Measurements from ENCODE around the gene ERMN.
"Not testable (repeated sequence)": the region's sequence is repeated elsewhere in the genome, so short reads cannot be mapped to it uniquely, and the experiment has no call there.

- TF ChIP-seq POLR2AphosphoS5, POU2F2, POLR2A (IDR thresholded peaks at IDR 0.05; ENCODE audit: low read depth, low read length): not testable (repeated sequence)
Observed at GRCh38 chr2:157341381-157341780, 15.8 kb upstream of the ERMN start.

All from GM12891 (cell line).